Sciatic nerve (tissue), 1 donor: ENCODE data around the gene TJAP1. TPM values are rescaled to one million over a fixed set of nuclear protein-coding genes. Genes with fewer than 3 reads are reported as not detected.

ENCODE experiments used
- microRNA-seq: library from miRNA; unstranded; fragments of <30 nt; microRNA quantifications from one replicate; pipeline ENCODE4 v1.2.0, GENCODE V29; 2020
- total RNA-seq: library from RNA; stranded (reverse); fragmentation: NEBNext Ultra II Directional; extraction: Animal tissue kit (Norgen Biotek cat#: 25700); gene quantifications from one replicate; pipeline ENCODE4 v1.2.1, GENCODE V29; 2021
- donor health status: DM: no; HTN: no; CAD: no.

TJAP1 gene
- total RNA-seq, 1 donor from 2014 or later: 36.9 TPM

Small RNA genes within 50 kb of the gene (microRNA-seq; reads per million reads assigned to microRNA genes)
- not detected for gene MIR6780B

Other genes starting within 250 kb of the TJAP1 start
- 45.9 TPM for gene DNPH1, start 248.1 kb upstream of the TJAP1 start, total RNA-seq
- gene TTBK1, start 234.1 kb upstream of the TJAP1 start, total RNA-seq: 0.04 TPM
- not detected for gene SLC22A7, start 179.3 kb upstream of the TJAP1 start, total RNA-seq
- gene CRIP3, start 168.7 kb upstream of the TJAP1 start, total RNA-seq: 3.8 TPM
- gene ZNF318, start 107.9 kb upstream of the TJAP1 start, total RNA-seq: 26.6 TPM
- 31.7 TPM for gene ABCC10, start 50.0 kb upstream of the TJAP1 start, total RNA-seq
- 0.45 TPM for gene DLK2, start 22.0 kb upstream of the TJAP1 start, total RNA-seq
- gene LRRC73, start 32.8 kb downstream of the TJAP1 start, total RNA-seq: 1.2 TPM
- gene YIPF3, start 39.4 kb downstream of the TJAP1 start, total RNA-seq: 66.7 TPM
- 30.3 TPM for gene POLR1C, start 39.5 kb downstream of the TJAP1 start, total RNA-seq
- gene XPO5, start 98.5 kb downstream of the TJAP1 start, total RNA-seq: 33.5 TPM
- gene POLH, start 98.6 kb downstream of the TJAP1 start, total RNA-seq: 14.6 TPM
- 60.6 TPM for gene GTPBP2, start 151.7 kb downstream of the TJAP1 start, total RNA-seq
- gene MAD2L1BP, start 158.3 kb downstream of the TJAP1 start, total RNA-seq: 16.8 TPM
- gene RSPH9, start 167.5 kb downstream of the TJAP1 start, total RNA-seq: 0.49 TPM
- 29.7 TPM for gene MRPS18A, start 210.2 kb downstream of the TJAP1 start, total RNA-seq